Body of pancreas (tissue), 4 donors: ENCODE data around the gene TAF3. TPM values are rescaled to one million over a fixed set of nuclear protein-coding genes. Genes with fewer than 3 reads are reported as not detected.
A peak's percentile ranks its signal among the peaks of the same experiment; 100 is the strongest.

Source experiments
- ATAC-seq: fragments of 150-250 bp; one replicate; pipeline ENCODE4 v1.9.1; 2016
- DNase-seq, 4 donors: peaks; one replicate each; pipeline ENCODE4 v3.0.0-alpha.2; 2019
- H3K27ac ChIP-seq, 4 donors: fragments of 200-600 bp; sonication (generic); 1 replicate in 3 of 4; 2 replicates in 1 of 4; pipeline versions ENCODE4 v1.5.1 to v1.6.1; 2016 to 2019; ENCODE audit warnings: mild to moderate bottlenecking in 1 of 4, mixed read lengths in 1 of 4, moderate library complexity in 1 of 4
- H3K27me3 ChIP-seq, 2 donors: fragments of 200-600 bp; sonication (generic); one replicate each; pipeline ENCODE4 v1.6.0; 2016; ENCODE audit warnings: mild to moderate bottlenecking in 1 of 2
- H3K36me3 ChIP-seq, 2 donors: fragments of 200-600 bp; sonication (generic); replicated peaks in 1 of 2; 2 replicates each; pipeline ENCODE4 v1.5.1; 2016; ENCODE audit warnings: low read depth in 2 of 2; ENCODE audit not compliant: insufficient read depth in 1 of 2
- H3K4me1 ChIP-seq: fragments of 200-600 bp; sonication (generic); one replicate; pipeline ENCODE4 v1.6.0; 2016
- H3K4me3 ChIP-seq, 2 donors: fragments of 200-600 bp; sonication (generic); 1 replicate in 1 of 2; 2 replicates in 1 of 2; pipeline ENCODE4 v1.5.1; 2016 to 2019
- H3K9me3 ChIP-seq, 3 donors: fragments of 200-600 bp; sonication (generic); 1 replicate in 2 of 3; 2 replicates in 1 of 3; pipeline ENCODE4 v1.5.1; 2016
- POLR2A ChIP-seq, 3 donors: fragments of 450-650 bp; IDR thresholded peaks; one replicate each; pipeline ENCODE4 v1.6.1; 2016; ENCODE audit warnings: antibody characterized with exemption in 3 of 3, mild to moderate bottlenecking in 2 of 3
- WGBS, 2 donors: methylation state at CpG; one replicate each; pipeline ENCODE4 v1.1.5; 2017; 5-methylcytosine and 5-hydroxymethylcytosine counted together
- intact Hi-C: fragments of 100-400 bp; cut with DNase I; formaldehyde crosslinking; loops from one replicate; pipeline ENCODE4 v1.15.1; 2023
- total RNA-seq, 2 donors: library from RNA; depleted of rRNA; stranded (reverse); fragments of >200 nt; gene quantifications; one replicate each; pipeline ENCODE4 v1.1.0, GENCODE V29; 2016
- TF ChIP-seq, protein P1 (sequence below), 7 experiments: fragments of 450-650 bp in 4 of 7; fragments of 200-600 bp in 3 of 7; sonication (generic) in 3 of 7; IDR thresholded peaks; one replicate each; pipeline ENCODE4 v1.5.1; 2016 to 2019; ENCODE audit warnings: antibody characterized with exemption in 7 of 7

TAF3 gene
- total RNA-seq, 2 donors from 2014 or later: 6.0 to 12.9 TPM

DNA sequence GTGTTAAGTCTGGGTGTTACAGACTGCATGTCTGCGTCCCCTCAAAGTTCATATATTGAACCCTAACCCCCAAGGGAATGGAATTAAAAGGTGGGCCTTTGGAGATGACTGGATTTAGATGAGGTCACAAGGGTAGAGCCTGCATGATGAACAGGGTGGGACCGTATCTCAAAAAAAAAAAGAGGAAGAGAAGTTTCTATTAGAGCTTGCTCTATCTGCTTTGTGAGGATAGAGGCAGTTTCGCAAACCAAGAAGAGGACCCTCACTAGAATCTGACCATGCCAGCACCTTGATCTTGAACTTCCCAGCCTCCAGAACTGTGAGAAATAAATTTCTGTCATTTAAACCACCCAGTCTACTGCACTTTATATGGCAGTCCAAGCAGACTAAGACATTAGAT is 31.9 kb upstream of the TAF3 start:
- intact Hi-C loops: no loop called here

DNA sequence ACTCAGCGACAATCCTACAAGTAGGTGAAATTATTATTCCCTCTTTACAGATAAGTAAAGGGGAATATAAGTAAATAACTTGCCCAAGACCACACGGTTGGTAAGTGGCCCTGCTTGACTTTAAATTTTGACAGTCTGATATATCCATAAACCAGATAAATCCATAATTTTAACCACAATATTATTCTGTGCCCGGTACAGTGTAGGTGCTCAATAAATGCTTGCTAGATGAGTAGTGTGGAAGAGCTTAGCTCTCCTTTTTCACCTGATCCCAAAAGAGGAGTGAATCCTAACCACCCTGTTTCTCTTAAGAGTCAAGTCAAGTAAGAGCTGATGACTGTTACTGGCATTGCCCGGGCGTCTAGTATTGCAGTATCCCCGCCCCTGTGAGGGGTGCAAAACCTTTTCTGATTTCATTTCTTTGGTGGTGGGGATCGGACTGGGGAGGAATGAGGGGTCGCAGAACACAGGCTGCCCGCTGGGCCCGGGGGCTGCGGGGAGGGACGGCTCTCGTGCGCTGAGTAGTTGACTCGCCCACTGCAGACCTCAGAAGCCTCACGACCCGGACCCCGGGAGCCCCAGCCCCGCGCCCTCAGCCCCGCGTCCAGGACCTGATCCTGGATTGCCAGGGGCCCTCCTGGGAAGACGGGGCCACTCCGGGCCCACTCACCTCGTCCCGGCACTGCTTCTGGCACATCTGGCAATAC is 31.0 kb upstream of the TAF3 start:
- peak overlapping the region; percentile 77 to 91 for H3K4me3 ChIP-seq
- H3K9me3 ChIP-seq: no peaks in the 10 kb centered on the region
- DNase-seq (no peak), ATAC-seq (peak; percentile 20)
- H3K36me3 ChIP-seq: no peaks in the 10 kb centered on the region
- H3K27me3 ChIP-seq: no peaks in the 10 kb centered on the region
- H3K27ac ChIP-seq: peak overlapping the region; percentile 16 to 89 (median 68)
- intact Hi-C loops: no loop called here
- TF ChIP-seq POLR2A (IDR thresholded peaks at IDR 0.05): no peak
- TF ChIP-seq, protein P1, sequence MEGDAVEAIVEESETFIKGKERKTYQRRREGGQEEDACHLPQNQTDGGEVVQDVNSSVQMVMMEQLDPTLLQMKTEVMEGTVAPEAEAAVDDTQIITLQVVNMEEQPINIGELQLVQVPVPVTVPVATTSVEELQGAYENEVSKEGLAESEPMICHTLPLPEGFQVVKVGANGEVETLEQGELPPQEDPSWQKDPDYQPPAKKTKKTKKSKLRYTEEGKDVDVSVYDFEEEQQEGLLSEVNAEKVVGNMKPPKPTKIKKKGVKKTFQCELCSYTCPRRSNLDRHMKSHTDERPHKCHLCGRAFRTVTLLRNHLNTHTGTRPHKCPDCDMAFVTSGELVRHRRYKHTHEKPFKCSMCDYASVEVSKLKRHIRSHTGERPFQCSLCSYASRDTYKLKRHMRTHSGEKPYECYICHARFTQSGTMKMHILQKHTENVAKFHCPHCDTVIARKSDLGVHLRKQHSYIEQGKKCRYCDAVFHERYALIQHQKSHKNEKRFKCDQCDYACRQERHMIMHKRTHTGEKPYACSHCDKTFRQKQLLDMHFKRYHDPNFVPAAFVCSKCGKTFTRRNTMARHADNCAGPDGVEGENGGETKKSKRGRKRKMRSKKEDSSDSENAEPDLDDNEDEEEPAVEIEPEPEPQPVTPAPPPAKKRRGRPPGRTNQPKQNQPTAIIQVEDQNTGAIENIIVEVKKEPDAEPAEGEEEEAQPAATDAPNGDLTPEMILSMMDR (IDR thresholded peaks at IDR 0.05): no peak
- H3K4me1 ChIP-seq: peaks cover 55% of the 10 kb centered on the region
- 2 to 5% methylated on average over 8 to 26 of the region's 26 CpGs for WGBS, 2 donors

More for the DNA sequence above, 31.9 kb upstream of the TAF3 start:
- 67 to 90% methylated on average over 3 of the region's 3 CpGs for WGBS, 2 donors
- H3K4me3 ChIP-seq: no peak overlapping the region
- H3K36me3 ChIP-seq: no peaks in the 10 kb centered on the region
- no peak overlapping the region for H3K27ac ChIP-seq
- TF ChIP-seq, protein P1 (IDR thresholded peaks at IDR 0.05): no peak
- TF ChIP-seq POLR2A (IDR thresholded peaks at IDR 0.05): no peak
- DNase-seq: no peak
- H3K9me3 ChIP-seq: no peaks in the 10 kb centered on the region
- no peaks in the 10 kb centered on the region for H3K27me3 ChIP-seq
- peaks cover 46% of the 10 kb centered on the region for H3K4me1 ChIP-seq
- no peak for ATAC-seq

DNA sequence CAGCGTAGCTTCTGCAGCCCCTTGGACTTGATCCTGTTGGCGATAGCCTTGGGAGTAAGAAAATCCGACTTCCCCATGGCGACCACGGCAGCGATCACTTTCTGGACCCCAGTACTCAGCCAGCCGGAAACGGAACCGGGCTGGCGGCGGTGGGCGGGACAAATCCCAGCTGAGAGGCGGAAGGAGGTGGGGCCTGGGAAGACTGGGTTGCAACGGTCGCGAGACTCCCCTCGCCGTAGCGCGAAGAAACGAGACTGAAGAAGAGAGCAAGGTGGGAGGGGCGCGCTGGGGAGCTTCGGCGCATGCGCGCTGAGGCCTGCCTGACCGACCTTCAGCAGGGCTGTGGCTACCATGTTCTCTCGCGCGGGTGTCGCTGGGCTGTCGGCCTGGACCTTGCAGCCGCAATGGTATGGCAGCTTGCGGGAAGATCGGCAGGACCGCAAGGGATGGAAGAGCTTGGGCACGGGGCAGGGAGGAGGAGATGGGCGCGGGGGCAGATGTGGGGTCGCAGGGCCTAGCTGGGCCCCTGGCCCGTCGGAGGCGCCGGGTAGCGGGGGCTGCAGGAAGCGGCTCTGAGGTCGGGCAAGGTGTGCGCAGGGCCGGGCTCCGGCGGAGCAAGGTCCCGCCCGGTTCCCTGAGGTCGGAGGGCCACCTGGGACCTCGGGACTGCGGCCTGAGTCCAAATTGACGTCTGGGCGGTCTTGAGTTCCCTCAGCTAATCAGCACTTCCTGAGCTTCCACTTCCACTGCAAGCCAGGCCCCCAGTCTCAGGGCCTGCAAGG is 30.3 kb upstream of the TAF3 start, which contains the start of the genes ATP5F1C and KIN:
ATP5F1C (plus strand) TSS at position 321 of the 782 bp plus-strand sequence; CDS start at position 352, 31 bp downstream.
KIN (minus strand) TSS at position 137 of the 782 bp plus-strand sequence; CDS start at position 77, 60 bp downstream.
- peak within 1 kb of the TSS; percentile 77 to 91 for H3K4me3 ChIP-seq
- TF ChIP-seq POLR2A (IDR thresholded peaks at IDR 0.05): peak; percentile 65 to 92 (median 91)
- TF ChIP-seq, protein P1 (IDR thresholded peaks at IDR 0.05): no peak
- peak within 1 kb of the TSS; percentile 70 to 89 (median 84) for H3K27ac ChIP-seq
- no peaks in the 10 kb centered on the region for H3K36me3 ChIP-seq
- no peaks in the 10 kb centered on the region for H3K9me3 ChIP-seq
- DNase-seq (peak; percentile 98 to 99 (median 98)), ATAC-seq (peak; percentile 99)
- peaks cover 62% of the 10 kb centered on the region for H3K4me1 ChIP-seq
- WGBS, 2 donors: 0 to 1% methylated on average over 35 to 59 of the region's 59 CpGs
- H3K27me3 ChIP-seq: no peaks in the 10 kb centered on the region
- intact Hi-C loops: no loop called here

DNA sequence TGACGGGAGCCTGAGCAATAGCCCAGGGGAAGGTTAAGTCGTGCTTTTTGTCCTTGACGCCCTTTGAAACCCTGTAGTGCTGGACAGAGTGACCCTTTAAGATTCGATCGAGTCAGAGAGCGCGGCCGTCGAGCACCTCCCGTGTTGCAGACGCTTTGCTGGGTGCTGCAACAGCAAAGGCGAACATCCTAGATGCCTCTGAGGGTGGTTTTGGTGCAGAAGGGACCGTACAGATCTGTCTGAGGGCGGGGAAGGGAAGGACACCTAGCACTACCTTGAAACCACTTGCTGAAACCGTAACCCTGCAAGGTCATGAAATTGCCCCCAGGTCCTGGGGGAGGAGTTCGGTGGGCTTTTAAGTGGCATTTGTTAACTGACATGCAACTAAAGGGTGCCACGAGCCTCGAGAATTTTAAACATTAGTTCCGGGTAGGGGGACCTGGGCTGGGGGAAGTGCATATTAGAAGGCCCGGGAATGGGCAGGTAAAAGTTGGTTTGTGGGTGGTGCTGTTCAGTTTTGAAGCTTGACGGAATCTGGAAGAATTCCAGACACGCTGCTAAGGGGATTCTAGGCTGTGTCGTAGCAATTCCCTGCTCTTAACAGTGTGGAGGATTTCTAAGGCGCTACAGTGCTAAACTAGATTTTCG is 29.5 kb upstream of the TAF3 start:
- Histone ChIP-seq H3K9me3 (no peaks in the 10 kb centered on the region), H3K36me3 (no peaks in the 10 kb centered on the region), H3K4me3 (peak overlapping the region; percentile 71 to 91), H3K27ac (peak overlapping the region; percentile 70 to 89 (median 84)), H3K27me3 (no peaks in the 10 kb centered on the region), H3K4me1 (peaks cover 69% of the 10 kb centered on the region)
- DNase-seq: peak; percentile 26 to 58 (median 32)
- 1 to 2% methylated on average over 22 to 25 of the region's 25 CpGs for WGBS, 2 donors
- intact Hi-C loops: no loop called here
- TF ChIP-seq, protein P1 (IDR thresholded peaks at IDR 0.05): no peak
- no peak for TF ChIP-seq POLR2A (IDR thresholded peaks at IDR 0.05)
- ATAC-seq: peak; percentile 5
